ENCODE data around the gene UNC5B.
"Not testable (repeated sequence)": the region's sequence is repeated elsewhere in the genome, so short reads cannot be mapped to it uniquely, and the experiment has no call there.

Gene UNC5B

GRCh38 chr10:71283410-71283809, 71.0 kb downstream of the UNC5B start:
- DNase-seq (ENCODE audit: low read depth in 2 of 2): no peak

- no peak for DNase-seq (ENCODE audit: low read depth in 2 of 2)
Measured at GRCh38 chr10:71283876-71284275, 71.5 kb downstream of the UNC5B start.

- no peak for DNase-seq (ENCODE audit: low read depth in 2 of 2)
Measured at GRCh38 chr10:71284544-71285179, 72.3 kb downstream of the UNC5B start.

- no peak for DNase-seq (ENCODE audit: low read depth in 2 of 2)
Measured at GRCh38 chr10:71285180-71285545, 72.8 kb downstream of the UNC5B start.

- no peak for DNase-seq (ENCODE audit: low read depth in 2 of 2)
Measured at GRCh38 chr10:71285986-71286385, 73.6 kb downstream of the UNC5B start.

GRCh38 chr10:71286521-71287294, 74.3 kb downstream of the UNC5B start:
- DNase-seq (ENCODE audit: low read depth in 2 of 2): no peak

- DNase-seq (ENCODE audit: low read depth in 2 of 2): no peak
Measured at GRCh38 chr10:71287456-71287855, 75.1 kb downstream of the UNC5B start.

GRCh38 chr10:71288461-71288860, 76.1 kb downstream of the UNC5B start:
- no peak for DNase-seq (ENCODE audit: low read depth in 2 of 2)

- DNase-seq (ENCODE audit: low read depth in 2 of 2): no peak
Measured at GRCh38 chr10:71289421-71290130, 77.2 kb downstream of the UNC5B start.

GRCh38 chr10:71290331-71290730, 78.0 kb downstream of the UNC5B start:
- DNase-seq (ENCODE audit: low read depth in 2 of 2): no peak

GRCh38 chr10:71290806-71291527, 78.6 kb downstream of the UNC5B start:
- DNase-seq (ENCODE audit: low read depth in 2 of 2): no peak

- no peak for DNase-seq (ENCODE audit: low read depth in 2 of 2)
Measured at GRCh38 chr10:71291528-71291900, 79.1 kb downstream of the UNC5B start.

GRCh38 chr10:71292624-71293445, 80.5 kb downstream of the UNC5B start:
- no peak for DNase-seq (ENCODE audit: low read depth in 2 of 2)

GRCh38 chr10:71293446-71294084, 81.2 kb downstream of the UNC5B start:
- no peak for DNase-seq (ENCODE audit: low read depth in 2 of 2)

GRCh38 chr10:71294091-71294561, 81.8 kb downstream of the UNC5B start:
- DNase-seq (ENCODE audit: low read depth in 2 of 2): no peak

- no peak for DNase-seq (ENCODE audit: low read depth in 2 of 2)
Measured at GRCh38 chr10:71294856-71295255, 82.5 kb downstream of the UNC5B start.

GRCh38 chr10:71295641-71296040, 83.3 kb downstream of the UNC5B start:
- no peak for DNase-seq (ENCODE audit: low read depth in 2 of 2)

- DNase-seq (ENCODE audit: low read depth in 2 of 2): no peak
Measured at GRCh38 chr10:71296086-71296485, 83.7 kb downstream of the UNC5B start.

- DNase-seq (ENCODE audit: low read depth in 2 of 2): not testable (repeated sequence)
Measured at GRCh38 chr10:71296811-71297210, 84.4 kb downstream of the UNC5B start.

GRCh38 chr10:71297343-71297742, 85.0 kb downstream of the UNC5B start:
- no peak for DNase-seq (ENCODE audit: low read depth in 2 of 2)
